ENCODE data around the gene MAD2L1BP.

DNA sequence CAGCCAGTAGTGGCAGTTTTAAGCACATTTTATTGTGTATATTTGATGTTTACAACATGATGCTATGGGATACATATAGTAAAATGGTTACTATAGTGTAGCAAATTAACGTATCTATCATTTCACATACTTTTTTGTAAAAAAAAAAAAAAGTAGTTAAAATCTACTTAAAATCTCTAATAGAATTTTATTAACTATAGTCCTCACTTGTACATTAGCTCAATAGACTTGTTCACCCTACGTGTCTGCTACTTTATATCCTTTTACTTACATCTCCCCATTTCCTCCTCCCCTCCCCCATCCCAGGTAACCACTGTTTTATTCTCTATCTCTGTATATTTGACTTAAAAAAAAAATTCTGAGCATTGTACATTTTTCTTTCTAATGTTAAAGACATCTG lies 29.6 kb upstream of the MAD2L1BP start:
- TF ChIP-seq ZFP30 (CRISPR knock-in tag; IDR thresholded peaks at IDR 0.05) (no peak), ARNTL (CRISPR knock-in tag; IDR thresholded peaks at IDR 0.05; ENCODE audit: borderline replicate concordance, low read depth) (no peak), PPARA (CRISPR knock-in tag; IDR thresholded peaks at IDR 0.05; ENCODE audit: borderline replicate concordance) (no peak), RARB (CRISPR knock-in tag; IDR thresholded peaks at IDR 0.05) (no peak), ZC3H10 (CRISPR knock-in tag; IDR thresholded peaks at IDR 0.05) (no peak)

Data from SK-N-SH treated with all-trans-retinoic acid at 6 μM for 48 hours (cell line).